ENCODE data around the gene NCBP2L.

DNA sequence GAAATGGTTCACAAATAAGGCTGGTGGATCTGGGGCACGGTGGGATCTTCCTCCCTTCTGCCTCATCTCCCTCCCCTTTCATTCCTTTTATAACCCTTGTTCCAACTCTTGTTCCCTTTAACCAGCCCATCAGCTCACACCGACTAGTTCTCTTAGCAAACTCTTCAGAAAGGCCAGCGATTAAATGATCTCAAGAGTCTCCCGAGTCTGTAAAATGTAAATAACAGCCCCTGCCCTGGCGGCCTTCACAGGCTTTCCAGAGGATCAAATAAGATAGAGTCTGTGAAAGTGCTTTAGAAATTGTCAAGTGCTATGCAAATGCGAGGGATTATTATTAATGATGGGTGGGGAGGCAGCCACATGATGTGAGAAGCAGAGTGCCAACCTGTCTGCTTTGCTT, 29.0 kb upstream of the NCBP2L start:
- TF ChIP-seq, protein P1, sequence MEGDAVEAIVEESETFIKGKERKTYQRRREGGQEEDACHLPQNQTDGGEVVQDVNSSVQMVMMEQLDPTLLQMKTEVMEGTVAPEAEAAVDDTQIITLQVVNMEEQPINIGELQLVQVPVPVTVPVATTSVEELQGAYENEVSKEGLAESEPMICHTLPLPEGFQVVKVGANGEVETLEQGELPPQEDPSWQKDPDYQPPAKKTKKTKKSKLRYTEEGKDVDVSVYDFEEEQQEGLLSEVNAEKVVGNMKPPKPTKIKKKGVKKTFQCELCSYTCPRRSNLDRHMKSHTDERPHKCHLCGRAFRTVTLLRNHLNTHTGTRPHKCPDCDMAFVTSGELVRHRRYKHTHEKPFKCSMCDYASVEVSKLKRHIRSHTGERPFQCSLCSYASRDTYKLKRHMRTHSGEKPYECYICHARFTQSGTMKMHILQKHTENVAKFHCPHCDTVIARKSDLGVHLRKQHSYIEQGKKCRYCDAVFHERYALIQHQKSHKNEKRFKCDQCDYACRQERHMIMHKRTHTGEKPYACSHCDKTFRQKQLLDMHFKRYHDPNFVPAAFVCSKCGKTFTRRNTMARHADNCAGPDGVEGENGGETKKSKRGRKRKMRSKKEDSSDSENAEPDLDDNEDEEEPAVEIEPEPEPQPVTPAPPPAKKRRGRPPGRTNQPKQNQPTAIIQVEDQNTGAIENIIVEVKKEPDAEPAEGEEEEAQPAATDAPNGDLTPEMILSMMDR (optimal IDR thresholded peaks at IDR 0.05 in 1 of 3, IDR thresholded peaks at IDR 0.05 in 1 of 3, conservative IDR thresholded peaks at IDR 0.05 in 1 of 3; ENCODE audit: extremely low read depth in 1 of 3, insufficient read depth in 2 of 3, low read length in 3 of 3) = no peak
- no peak for TF ChIP-seq EZH2 (IDR thresholded peaks at IDR 0.05; ENCODE audit: low read length)

Measured in keratinocyte (primary cell).